GM10248 (cell line): ENCODE results near the gene OXER1.

Source experiments
- CTCF ChIA-PET: fragments of 300-600 bp; sonication (Branson Sonifier 250); formaldehyde crosslinking; extraction: SDS; loops from one replicate; lab custom pipeline; 2021; ENCODE audit warnings: antibody characterized with exemption; lab: Yijun Ruan, JAX
- POLR2A ChIA-PET: fragments of 350-650 bp; sonication (Branson Sonifier 250); formaldehyde crosslinking; extraction: SDS; loops from one replicate; lab custom pipeline; 2020; ENCODE audit warnings: antibody characterized with exemption; lab: Yijun Ruan, JAX
- DNase-seq: peaks from one replicate; pipeline ENCODE4 v3.0.0; 2012; ENCODE audit errors: extremely low spot score
- TF ChIP-seq, protein P1 (sequence below): IDR thresholded peaks from 2 replicates; pipeline ENCODE4 v1.5.1; 2012; ENCODE audit warnings: mild to moderate bottlenecking, low read depth; ENCODE audit errors: extremely low read depth, missing control alignments, control extremely low read depth

Gene OXER1, protein sequence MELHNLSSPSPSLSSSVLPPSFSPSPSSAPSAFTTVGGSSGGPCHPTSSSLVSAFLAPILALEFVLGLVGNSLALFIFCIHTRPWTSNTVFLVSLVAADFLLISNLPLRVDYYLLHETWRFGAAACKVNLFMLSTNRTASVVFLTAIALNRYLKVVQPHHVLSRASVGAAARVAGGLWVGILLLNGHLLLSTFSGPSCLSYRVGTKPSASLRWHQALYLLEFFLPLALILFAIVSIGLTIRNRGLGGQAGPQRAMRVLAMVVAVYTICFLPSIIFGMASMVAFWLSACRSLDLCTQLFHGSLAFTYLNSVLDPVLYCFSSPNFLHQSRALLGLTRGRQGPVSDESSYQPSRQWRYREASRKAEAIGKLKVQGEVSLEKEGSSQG

DNA sequence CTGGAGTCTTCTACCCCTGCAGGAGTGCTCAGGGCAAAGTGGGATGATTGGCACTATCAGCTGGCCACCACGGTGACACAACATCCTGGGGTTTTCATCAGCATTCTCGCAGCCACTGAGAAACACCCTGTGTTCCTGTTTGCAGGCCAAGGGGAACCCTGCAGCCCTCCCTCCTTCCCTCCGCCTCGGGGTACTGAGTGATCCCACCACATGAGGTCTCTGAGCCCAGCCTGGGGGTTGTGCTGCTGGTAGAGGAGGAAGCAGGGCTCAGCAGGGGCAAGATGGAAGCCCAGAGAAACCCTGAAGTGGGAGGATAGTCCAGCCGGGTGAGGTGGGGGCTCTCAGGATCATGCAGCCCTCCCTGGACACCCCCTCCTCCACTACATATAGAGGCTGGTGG, at the start of gene OXER1:
Gene OXER1, minus strand, starts transcription at position 40 of the 400 bp plus-strand sequence. CDS start 73 bp downstream, outside the sequence.
- TF ChIP-seq, protein P1, sequence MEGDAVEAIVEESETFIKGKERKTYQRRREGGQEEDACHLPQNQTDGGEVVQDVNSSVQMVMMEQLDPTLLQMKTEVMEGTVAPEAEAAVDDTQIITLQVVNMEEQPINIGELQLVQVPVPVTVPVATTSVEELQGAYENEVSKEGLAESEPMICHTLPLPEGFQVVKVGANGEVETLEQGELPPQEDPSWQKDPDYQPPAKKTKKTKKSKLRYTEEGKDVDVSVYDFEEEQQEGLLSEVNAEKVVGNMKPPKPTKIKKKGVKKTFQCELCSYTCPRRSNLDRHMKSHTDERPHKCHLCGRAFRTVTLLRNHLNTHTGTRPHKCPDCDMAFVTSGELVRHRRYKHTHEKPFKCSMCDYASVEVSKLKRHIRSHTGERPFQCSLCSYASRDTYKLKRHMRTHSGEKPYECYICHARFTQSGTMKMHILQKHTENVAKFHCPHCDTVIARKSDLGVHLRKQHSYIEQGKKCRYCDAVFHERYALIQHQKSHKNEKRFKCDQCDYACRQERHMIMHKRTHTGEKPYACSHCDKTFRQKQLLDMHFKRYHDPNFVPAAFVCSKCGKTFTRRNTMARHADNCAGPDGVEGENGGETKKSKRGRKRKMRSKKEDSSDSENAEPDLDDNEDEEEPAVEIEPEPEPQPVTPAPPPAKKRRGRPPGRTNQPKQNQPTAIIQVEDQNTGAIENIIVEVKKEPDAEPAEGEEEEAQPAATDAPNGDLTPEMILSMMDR, result no peak
- ChIA-PET CTCF (interaction anchor here (1.0 to 1.5 kb wide), 3 partner anchors 9 to 11 kb away, joined by 3 read pairs; no protein-coding TSS in a partner anchor), POLR2A (no interaction called here)
- DNase-seq, result no peak

DNA sequence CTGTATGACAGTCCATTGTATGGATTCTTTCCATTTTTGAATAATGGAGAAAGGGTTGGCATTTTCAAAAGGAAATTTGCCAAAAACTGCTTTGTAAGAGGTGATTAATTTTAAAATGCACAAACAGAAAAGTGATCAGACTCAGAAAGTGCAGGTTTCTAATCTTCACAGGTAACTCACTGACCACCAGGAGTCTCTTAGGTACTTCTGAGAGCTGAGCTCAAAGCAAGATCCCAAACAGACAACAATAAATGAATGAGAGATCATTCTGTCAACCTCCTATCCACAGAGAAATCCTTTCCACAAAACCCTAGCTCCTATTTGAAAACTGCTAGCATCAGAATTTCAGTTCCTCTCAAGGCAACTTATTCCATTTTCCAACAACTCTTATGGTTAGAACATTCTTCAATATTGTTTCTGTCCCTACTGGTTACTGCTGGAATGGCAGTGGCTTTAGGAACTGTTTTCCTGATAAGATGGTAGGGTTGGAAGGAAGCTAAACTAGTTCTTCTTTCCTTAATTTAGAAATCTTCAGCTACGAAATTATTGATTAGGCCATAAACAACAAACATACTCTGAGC, 49.1 kb upstream of the OXER1 start:
- DNase-seq, result no peak
- TF ChIP-seq, protein P1, result no peak
- ChIA-PET CTCF (interaction anchor here (0.7 to 10.4 kb wide), 12 partner anchors 10 to 151 kb away, joined by 3 to 64 read pairs (median 3); no protein-coding TSS in a partner anchor), POLR2A (no interaction called here)

DNA sequence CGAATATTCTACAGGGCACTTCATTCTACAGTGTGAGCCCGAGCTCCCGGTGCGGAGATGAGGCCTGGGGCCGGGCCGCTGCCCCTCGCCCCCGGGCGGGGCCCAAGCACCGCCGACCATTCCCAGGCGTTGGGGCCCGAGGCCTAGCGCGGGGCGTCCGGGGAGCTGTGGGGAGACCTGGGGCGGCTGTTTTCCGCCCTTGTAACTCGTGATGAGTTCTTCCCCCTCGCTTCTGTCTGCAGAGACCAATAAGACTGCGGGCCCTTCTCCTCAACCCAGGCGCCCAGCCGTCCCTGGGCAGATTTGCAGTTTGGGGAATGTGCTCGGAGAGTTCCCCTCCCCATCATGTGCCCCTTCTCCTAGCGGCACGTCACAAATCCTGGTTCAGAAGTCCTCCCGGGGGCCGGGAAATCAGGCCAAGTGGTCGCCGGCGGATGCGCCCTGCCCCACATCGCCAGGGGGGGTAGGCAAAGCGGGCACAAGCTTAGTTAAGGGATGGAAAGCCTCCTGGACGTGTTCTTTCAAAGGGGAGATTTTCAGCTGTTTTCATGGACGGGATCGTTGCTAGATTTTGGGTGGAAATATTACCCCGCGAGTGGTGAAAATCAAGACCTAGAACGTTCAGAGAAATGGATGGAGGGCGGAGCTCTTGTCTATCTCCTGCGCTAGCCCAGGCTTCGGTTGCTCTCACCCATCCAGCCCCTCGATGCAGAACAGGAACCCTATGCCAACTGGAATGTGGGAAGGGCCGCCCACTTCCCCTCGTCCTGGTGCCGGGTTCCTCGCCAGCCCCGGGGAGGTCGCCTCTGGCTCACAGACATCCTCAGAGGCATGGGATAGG, 47.3 kb upstream of the OXER1 start:
- TF ChIP-seq, protein P1, result no peak
- CTCF ChIA-PET, result interaction anchor here (0.8 to 10.4 kb wide), 13 partner anchors 8 to 758 kb away, joined by 3 to 64 read pairs (median 3); partner anchors contain the start of gene HAAO
- POLR2A ChIA-PET, result interaction anchor here (1.8 to 2.7 kb wide), 2 partner anchors 16 to 19 kb away, joined by 9 to 29 read pairs; partner anchors contain the start of gene HAAO
- DNase-seq, result peak; percentile 65

DNA sequence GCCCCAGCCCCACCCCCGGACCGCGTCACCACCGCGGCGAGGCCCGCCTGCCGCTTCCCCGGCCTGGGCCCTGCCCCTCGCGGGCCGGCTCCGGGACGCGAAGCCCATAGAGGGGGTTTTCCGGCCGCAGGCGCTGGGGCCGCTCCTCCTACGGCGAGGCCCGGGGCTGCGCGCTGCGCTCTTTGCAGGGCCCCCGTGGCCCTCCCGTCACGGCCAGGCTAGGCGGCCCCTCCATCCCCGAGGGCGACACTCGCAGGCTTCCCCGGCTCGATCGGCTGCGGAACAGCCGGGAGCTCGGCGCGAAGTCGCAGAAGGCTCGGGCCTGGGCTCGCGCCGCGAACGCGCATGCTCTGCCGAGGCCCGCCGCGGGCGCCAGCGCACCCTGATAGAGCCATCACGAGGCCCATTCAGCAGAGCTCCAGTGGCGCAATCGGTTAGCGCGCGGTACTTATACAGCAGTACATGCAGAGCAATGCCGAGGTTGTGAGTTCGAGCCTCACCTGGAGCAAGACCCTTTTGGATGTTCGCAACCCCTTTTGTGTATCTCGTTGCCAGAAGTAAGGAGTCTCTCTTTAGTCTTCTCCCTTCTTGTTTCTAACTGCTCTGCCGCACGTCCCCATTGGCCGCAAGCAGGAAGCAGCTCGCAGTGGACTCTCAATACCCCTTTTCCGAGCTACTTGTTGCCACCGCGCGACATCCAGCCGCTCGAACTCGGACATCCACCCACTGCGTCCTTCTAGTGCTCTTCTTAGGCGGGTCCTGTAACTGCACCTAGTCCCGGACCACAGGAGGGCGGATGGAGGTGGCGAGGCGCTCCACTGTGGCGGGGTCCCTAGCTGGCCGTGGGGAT, 46.4 kb upstream of the OXER1 start:
- peak; percentile 92 for DNase-seq
- TF ChIP-seq, protein P1, result peak; percentile 5
- ChIA-PET POLR2A (interaction anchor here (0.6 to 2.7 kb wide), 4 partner anchors 15 to 768 kb away, joined by 3 to 29 read pairs (median 6); partner anchors contain the start of gene HAAO), CTCF (interaction anchor here (0.8 to 10.4 kb wide), 15 partner anchors 9 to 759 kb away, joined by 3 to 64 read pairs (median 3); partner anchors contain the start of genes HAAO and ZFP36L2)

DNA sequence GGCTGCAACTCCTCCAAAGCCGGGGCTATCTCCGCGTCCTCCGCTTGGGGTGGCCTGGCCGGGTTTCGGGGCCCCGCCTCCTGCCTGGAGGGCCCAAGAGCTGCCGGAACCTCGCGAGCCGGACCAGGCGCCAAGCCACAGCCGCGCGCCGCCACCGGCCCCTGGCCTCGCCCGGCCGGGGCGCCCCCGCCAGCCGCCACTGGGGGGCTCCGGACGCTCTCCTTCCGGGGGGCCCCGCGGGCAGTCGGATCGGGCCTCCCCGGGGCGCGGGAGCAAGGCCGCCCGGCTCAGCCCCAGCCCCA, 45.8 kb upstream of the OXER1 start:
- POLR2A ChIA-PET, result interaction anchor here (1.8 to 2.7 kb wide), 2 partner anchors 14 to 17 kb away, joined by 9 to 29 read pairs; partner anchors contain the start of gene HAAO

More for the DNA sequence above, 45.8 kb upstream of the OXER1 start:
- CTCF ChIA-PET, result interaction anchor here (0.9 to 4.6 kb wide), 8 partner anchors 9 to 419 kb away, joined by 3 to 59 read pairs (median 4); partner anchors contain the start of genes HAAO and ZFP36L2
- TF ChIP-seq, protein P1, result peak; percentile 36
- DNase-seq, result no peak
